Vagina (tissue), 2 donors: ENCODE results near the gene FASN.

Source experiments
- CTCF ChIP-seq, 3 experiments: fragments of 450-650 bp in 2 of 3; fragments of 200-600 bp in 1 of 3; sonication (generic) in 1 of 3; IDR thresholded peaks; one replicate each; pipeline ENCODE4 v1.5.1; 2017 to 2019; ENCODE audit warnings: antibody characterized with exemption in 3 of 3, mild to moderate bottlenecking in 2 of 3, moderate library complexity in 2 of 3
- POLR2A ChIP-seq, 2 donors: fragments of 450-650 bp; IDR thresholded peaks; one replicate each; pipeline ENCODE4 v1.6.1; 2017; ENCODE audit warnings: antibody characterized with exemption in 2 of 2, mild to moderate bottlenecking in 2 of 2, moderate library complexity in 2 of 2

- TF ChIP-seq CTCF (IDR thresholded peaks at IDR 0.05) (no peak), POLR2A (IDR thresholded peaks at IDR 0.05) (no peak)
Observed at GRCh38 chr17:82108496-82108945, 10.5 kb upstream of the FASN start.
